ENCODE results near the gene ZNF554. TPM values are rescaled to one million over a fixed set of nuclear protein-coding genes. Genes with fewer than 3 reads are reported as not detected.
A peak's percentile ranks its signal among the peaks of the same experiment; 100 is the strongest.

Gene ZNF554
- total and polyA plus RNA-seq, 12 donors, result 0.94 to 6.7 (median 4.7) TPM

DNA sequence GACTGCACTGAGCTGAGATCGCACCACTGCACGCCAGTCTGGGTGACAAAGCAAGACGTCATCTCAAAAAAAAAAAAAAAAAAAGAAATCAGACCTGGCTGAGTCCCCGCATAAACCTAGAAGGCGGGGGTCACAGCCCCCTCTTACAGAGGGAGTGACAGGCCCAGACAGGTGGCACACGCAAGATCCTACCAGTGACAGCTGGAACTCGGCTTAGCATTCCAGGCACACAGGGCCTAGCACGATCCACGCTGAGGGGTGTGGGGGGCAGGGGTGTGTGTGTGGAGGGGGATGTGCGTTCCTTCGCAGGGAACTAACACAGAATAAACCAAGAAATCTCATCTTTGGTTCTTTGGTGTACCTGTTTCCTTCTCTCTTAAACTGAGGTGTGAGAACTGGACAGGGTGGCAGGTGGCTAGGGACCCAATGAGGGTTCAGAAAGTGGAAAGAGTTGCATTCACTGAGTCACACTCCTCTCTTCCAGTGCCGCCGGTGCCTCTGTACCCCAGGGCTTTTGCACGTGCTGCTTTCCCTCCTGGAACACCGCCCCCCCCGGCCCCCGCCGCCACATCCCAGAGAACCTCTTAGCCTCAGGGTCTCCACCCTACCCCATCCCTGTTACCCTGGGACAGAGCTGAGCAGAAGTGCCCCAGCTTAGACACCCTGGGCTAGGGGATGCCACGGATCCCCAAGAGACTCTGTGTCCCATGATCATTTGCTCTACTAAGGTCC lies 41.5 kb upstream of the ZNF554 start:
- ATAC-seq (no peak), DNase-seq (no peak)
- Histone ChIP-seq H3K27me3 (no peaks in the 10 kb centered on the region), H3K36me3 (peaks cover 0 to 25% (median 0%) of the 10 kb centered on the region in 9 donors), H3K27ac (peak overlapping the region in 2 of 10 donors; percentile 8 to 60), H3K9me3 (no peaks in the 10 kb centered on the region), H3K4me1 (peaks cover 28 to 86% (median 74%) of the 10 kb centered on the region in 9 donors), H3K4me3 (no peak overlapping the region)
- TF ChIP-seq CTCF (IDR thresholded peaks at IDR 0.05), result no peak
- intact Hi-C loops (cut with DNase I), result no loop called here
- 85 to 90% methylated on average over 19 of the region's 19 CpGs for WGBS, 2 donors

DNA sequence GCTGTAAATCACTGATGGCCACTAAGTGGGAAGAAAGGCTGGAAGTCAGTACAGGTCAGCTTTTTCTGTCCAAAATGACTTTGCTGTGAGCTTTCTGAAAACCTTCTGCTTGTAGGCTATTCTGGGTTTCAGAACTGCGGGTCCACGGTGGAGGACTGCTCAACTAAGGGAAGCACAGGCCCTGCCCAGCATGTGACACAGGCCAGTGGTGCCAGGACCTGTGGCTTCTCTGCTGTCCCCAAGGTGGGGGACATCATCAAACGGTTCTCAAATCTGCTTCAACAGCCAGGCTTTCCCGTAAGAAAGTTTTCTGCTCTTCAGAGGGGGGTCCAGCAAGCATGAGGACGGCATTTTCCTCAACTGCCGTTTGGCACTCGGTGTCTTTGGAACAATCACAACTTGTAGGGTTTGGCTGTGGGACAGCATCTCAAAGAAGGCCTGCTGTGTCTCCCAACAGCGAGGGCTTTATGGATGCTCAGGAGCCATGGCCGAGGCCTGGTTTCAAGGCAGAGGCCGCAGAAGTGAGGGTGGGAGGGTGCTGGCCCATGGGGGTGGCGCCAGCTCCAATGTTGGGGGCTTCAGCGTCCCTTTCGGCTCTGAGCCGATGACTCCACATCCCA lies 40.4 kb upstream of the ZNF554 start:
- 66% methylated on average over 14 of the region's 14 CpGs for whole genome bisulfite sequencing, 2 donors
- H3K9me3 ChIP-seq, result no peaks in the 10 kb centered on the region

GRCh38 chr19:2780284-2780683 lies 39.4 kb upstream of the ZNF554 start:
- ATAC-seq (no peak), DNase-seq (no peak)
- H3K27ac ChIP-seq, result peak overlapping the region in 2 of 10 donors; percentile 98 to 99
- peaks cover 21 to 89% (median 66%) of the 10 kb centered on the region in 9 donors for H3K4me1 ChIP-seq
- no peaks in the 10 kb centered on the region for H3K27me3 ChIP-seq
- H3K9me3 ChIP-seq, result no peaks in the 10 kb centered on the region
- intact Hi-C loops (cut with DNase I), result no loop called here
- peaks cover 0 to 25% (median 0%) of the 10 kb centered on the region in 9 donors for H3K36me3 ChIP-seq
- TF ChIP-seq CTCF (IDR thresholded peaks at IDR 0.05), result no peak
- 86 to 89% methylated on average over 7 of the region's 7 CpGs for WGBS, 2 donors
- no peak overlapping the region for H3K4me3 ChIP-seq

More for the DNA sequence above, 40.4 kb upstream of the ZNF554 start:
- Histone ChIP-seq H3K4me3 (no peak overlapping the region), H3K36me3 (peaks cover 0 to 25% (median 0%) of the 10 kb centered on the region in 9 donors), H3K4me1 (peaks cover 28 to 91% (median 70%) of the 10 kb centered on the region in 9 donors), H3K27me3 (no peaks in the 10 kb centered on the region), H3K27ac (peak overlapping the region in 5 of 10 donors; percentile 23 to 60 (median 28))
- DNase-seq (no peak), ATAC-seq (no peak)
- TF ChIP-seq CTCF (IDR thresholded peaks at IDR 0.05), result no peak
- intact Hi-C loops (cut with DNase I), result no loop called here

- no peak for TF ChIP-seq CTCF (IDR thresholded peaks at IDR 0.05)
- H3K4me1 ChIP-seq, result peaks cover 20 to 78% (median 62%) of the 10 kb centered on the region in 9 donors
Observed at GRCh38 chr19:2782329-2782935, 37.2 kb upstream of the ZNF554 start.

More at GRCh38 chr19:2782329-2782935, 37.2 kb upstream of the ZNF554 start:
- intact Hi-C loops (cut with DNase I), result loop anchor here in 1 of 10 donors (2.0 kb wide), 1 partner anchor 58 kb away; the partner anchor contains the start of gene ZNF555
- Histone ChIP-seq H3K36me3 (peaks cover 0 to 17% (median 0%) of the 10 kb centered on the region in 9 donors), H3K4me3 (peak overlapping the region; percentile 79 to 100 (median 96)), H3K27ac (peak overlapping the region; percentile 68 to 100 (median 96)), H3K27me3 (no peaks in the 10 kb centered on the region), H3K9me3 (no peaks in the 10 kb centered on the region)
- ATAC-seq, result no peak
- no peak for DNase-seq
- 2 to 3% methylated on average over 24 of the region's 24 CpGs for WGBS, 2 donors
